ENCODE measurements around the gene ARHGEF12. TPM values are rescaled to one million over a fixed set of nuclear protein-coding genes. Genes with fewer than 3 reads are reported as not detected.

Gene ARHGEF12
- total RNA-seq, 1 donor from 2014 or later = 121 TPM

- ATAC-seq (no peak), DNase-seq (no peak)
- Histone ChIP-seq H3K27ac (no peak overlapping the region), H3K4me1 (peaks cover 85% of the 10 kb centered on the region), H3K4me3 (no peak overlapping the region), H3K9me3 (no peaks in the 10 kb centered on the region), H3K27me3 (ENCODE audit: low read depth) (peaks cover 3% of the 10 kb centered on the region), H3K36me3 (no peaks in the 10 kb centered on the region)
- no peak for TF ChIP-seq CTCF (IDR thresholded peaks at IDR 0.05)
- intact Hi-C loops (cut with DNase I) = no loop called here
Measured at GRCh38 chr11:120342678-120343077, 6.5 kb downstream of the ARHGEF12 start.

GRCh38 chr11:120343429-120343828 is 7.2 kb downstream of the ARHGEF12 start:
- ATAC-seq = no peak
- Histone ChIP-seq H3K9me3 (no peaks in the 10 kb centered on the region), H3K4me1 (peaks cover 86% of the 10 kb centered on the region), H3K27ac (peak overlapping the region; percentile 5), H3K36me3 (no peaks in the 10 kb centered on the region), H3K27me3 (ENCODE audit: low read depth) (peaks cover 3% of the 10 kb centered on the region), H3K4me3 (no peak overlapping the region)
- intact Hi-C loops (cut with DNase I) = no loop called here
- no peak for TF ChIP-seq CTCF (IDR thresholded peaks at IDR 0.05)
- DNase-seq = no peak

- Histone ChIP-seq H3K4me3 (no peak overlapping the region), H3K36me3 (no peaks in the 10 kb centered on the region), H3K4me1 (peaks cover 78% of the 10 kb centered on the region), H3K27me3 (ENCODE audit: low read depth) (peaks cover 3% of the 10 kb centered on the region), H3K9me3 (no peaks in the 10 kb centered on the region), H3K27ac (no peak overlapping the region)
- ATAC-seq (peak; percentile 76 to 81), DNase-seq (no peak)
- intact Hi-C loops (cut with DNase I) = no loop called here
- no peak for TF ChIP-seq CTCF (IDR thresholded peaks at IDR 0.05)
Measured at GRCh38 chr11:120344302-120345004, 8.2 kb downstream of the ARHGEF12 start.

- no peak for DNase-seq
- H3K4me1 ChIP-seq = peaks cover 65% of the 10 kb centered on the region
- intact Hi-C loops (cut with DNase I) = no loop called here
- no peak overlapping the region for H3K27ac ChIP-seq
- H3K36me3 ChIP-seq = no peaks in the 10 kb centered on the region
- H3K9me3 ChIP-seq = no peaks in the 10 kb centered on the region
- no peak for TF ChIP-seq CTCF (IDR thresholded peaks at IDR 0.05)
- H3K27me3 ChIP-seq (ENCODE audit: low read depth) = peaks cover 3% of the 10 kb centered on the region
- no peak overlapping the region for H3K4me3 ChIP-seq
- ATAC-seq = no peak
Measured at GRCh38 chr11:120346233-120346632, 10.0 kb downstream of the ARHGEF12 start.

GRCh38 chr11:120350637-120351036 is 14.4 kb downstream of the ARHGEF12 start:
- Histone ChIP-seq H3K36me3 (no peaks in the 10 kb centered on the region), H3K4me3 (no peak overlapping the region), H3K4me1 (peaks cover 40% of the 10 kb centered on the region), H3K27ac (no peak overlapping the region), H3K9me3 (no peaks in the 10 kb centered on the region), H3K27me3 (ENCODE audit: low read depth) (peaks cover 3% of the 10 kb centered on the region)
- intact Hi-C loops (cut with DNase I) = no loop called here
- no peak for TF ChIP-seq CTCF (IDR thresholded peaks at IDR 0.05)
- ATAC-seq (no peak), DNase-seq (no peak)

Measured in lower lobe of right lung (tissue), 2 donors.